HepG2 (cell line): Measurements from ENCODE around the gene DIAPH3. TPM values are rescaled to one million over a fixed set of nuclear protein-coding genes. Genes with fewer than 3 reads are reported as not detected.

ENCODE experiments used
- ATAC-seq: fragments of 200-7000 bp; cut with Tn5 transposase; 3 replicates; pipeline ENCODE4 v1.9.1; 2020; ENCODE audit warnings: mild to moderate bottlenecking, moderate library complexity
- BruUV-seq: library from RNA; stranded (reverse); fragments of 400-500 nt; replicated peaks from 2 replicates; lab custom pipeline; 2021; lab: Mats Ljungman, UMichigan
- CTCF ChIA-PET: fragments of 300-600 bp; formaldehyde crosslinking; extraction: SDS; loops from one replicate; lab custom pipeline; 2021; ENCODE audit warnings: low total read pairs, inconsistent platforms, low intra/inter-chr PET ratio; lab: Yijun Ruan, JAX
- POLR2A ChIA-PET: fragments of 350-600 bp; sonication (Branson Sonifier 250); formaldehyde crosslinking; loops from one replicate; lab custom pipeline; 2020; ENCODE audit warnings: antibody characterized with exemption, inconsistent platforms; lab: Yijun Ruan, JAX
- DNase-seq: peaks from one replicate; pipeline ENCODE4 v3.0.0-alpha.2; 2015; ENCODE audit warnings: low spot score
- FAIRE-seq: peaks from 3 replicates; lab custom pipeline; 2011; peaks lifted over from hg19 to GRCh38; lab: Jason Lieb, UNC
- H2AFZ ChIP-seq: one replicate; pipeline ENCODE4 v1.6.1; 2011; ENCODE audit warnings: low read length, inconsistent platforms
- H3K27ac ChIP-seq: fragments of 300-600 bp; 3 replicates; pipeline ENCODE4 v1.8.0; 2011; ENCODE audit warnings: mixed run types, mild to moderate bottlenecking, mixed read lengths, low read length, inconsistent platforms; ENCODE audit not compliant: insufficient read depth; ENCODE audit errors: extremely low read length
- H3K27me3 ChIP-seq, 2 experiments: fragments of 200-600 bp in 1 of 2; 2 replicates in 1 of 2; 3 replicates in 1 of 2; pipeline versions ENCODE4 v1.6.0 to v1.8.0; 2011; ENCODE audit warnings: low read length in 2 of 2, mild to moderate bottlenecking in 2 of 2, moderate library complexity in 2 of 2, inconsistent platforms in 1 of 2; ENCODE audit not compliant: insufficient read depth in 2 of 2, control insufficient read depth in 1 of 2
- H3K36me3 ChIP-seq, 2 experiments: fragments of 200-600 bp in 1 of 2; replicated peaks in 1 of 2; 2 replicates in 1 of 2; 3 replicates in 1 of 2; pipeline versions ENCODE4 v1.5.1 to v1.8.0; 2011; ENCODE audit warnings: low read length in 2 of 2, inconsistent platforms in 1 of 2; ENCODE audit not compliant: insufficient read depth in 2 of 2, control insufficient read depth in 1 of 2
- H3K4me1 ChIP-seq: 2 replicates; pipeline ENCODE4 v1.5.1; 2012; ENCODE audit warnings: low read length, inconsistent platforms; ENCODE audit not compliant: insufficient read depth
- H3K4me2 ChIP-seq: 2 replicates; pipeline ENCODE4 v1.6.0; 2011; ENCODE audit warnings: low read depth, low read length, inconsistent platforms
- H3K4me3 ChIP-seq, 3 experiments: fragments of 200-600 bp in 1 of 3; sonication (generic), shearing (Covaris generic) in 1 of 3; replicated peaks in 1 of 3; 2 replicates each; pipeline ENCODE4 v1.5.1; 2011 to 2016; ENCODE audit warnings: low read length in 3 of 3, inconsistent platforms in 2 of 3, low read depth in 2 of 3, mild to moderate bottlenecking in 2 of 3, control low read depth in 1 of 3, mixed read lengths in 1 of 3; ENCODE audit not compliant: insufficient read depth in 1 of 3
- H3K79me2 ChIP-seq: one replicate; pipeline ENCODE4 v1.6.1; 2011; ENCODE audit warnings: low read length, inconsistent platforms; ENCODE audit not compliant: insufficient read depth
- H3K9ac ChIP-seq: 2 replicates; pipeline ENCODE4 v1.6.0; 2011; ENCODE audit warnings: mild to moderate bottlenecking, low read depth, low read length, inconsistent platforms; ENCODE audit not compliant: insufficient read depth
- H3K9me3 ChIP-seq: 2 replicates; pipeline ENCODE4 v1.5.1; 2012; ENCODE audit warnings: mild to moderate bottlenecking, low read length
- H4K20me1 ChIP-seq: 2 replicates; pipeline ENCODE4 v1.6.0; 2011; ENCODE audit warnings: inconsistent platforms, mild to moderate bottlenecking, low read length, moderate library complexity; ENCODE audit not compliant: insufficient read depth
- BRD4 ChIP-seq: sonication (generic); formaldehyde crosslinking; IDR thresholded peaks from 2 replicates; pipeline ENCODE4 v1.4.0; 2020; ENCODE audit warnings: missing genetic modification reagents
- FOXM1 ChIP-seq: sonication (generic); formaldehyde crosslinking; IDR thresholded peaks from 2 replicates; pipeline ENCODE4 v1.5.0; 2020; ENCODE audit warnings: missing genetic modification reagents
- HNRNPL ChIP-seq: fragments of 200-400 bp; formaldehyde crosslinking; IDR thresholded peaks from 2 replicates; pipeline ENCODE4 v1.6.1; 2017; ENCODE audit warnings: mild to moderate bottlenecking, low read depth, low read length
- NBN ChIP-seq: fragments of 450-650 bp; conservative IDR thresholded peaks from 2 replicates; pipeline ENCODE4 v1.6.1; 2017
- RARA ChIP-seq: IDR thresholded peaks from 2 replicates; pipeline ENCODE4 v1.6.1; 2016; ENCODE audit warnings: missing genetic modification reagents, missing compliant biosample characterization
- SAFB2 ChIP-seq: sonication (generic); formaldehyde crosslinking; IDR thresholded peaks from 2 replicates; pipeline ENCODE4 v1.5.1; 2020; ENCODE audit warnings: missing genetic modification reagents, low read depth, mild to moderate bottlenecking, borderline replicate concordance
- TAF1 ChIP-seq: sonication (generic); formaldehyde crosslinking; IDR thresholded peaks from 2 replicates; pipeline ENCODE4 v1.4.0; 2020; ENCODE audit warnings: missing genetic modification reagents
- ZBTB21 ChIP-seq: sonication (generic); formaldehyde crosslinking; IDR thresholded peaks from 2 replicates; pipeline ENCODE4 v1.4.0; 2020; ENCODE audit warnings: missing genetic modification reagents
- ZNF253 ChIP-seq: sonication (generic); formaldehyde crosslinking; IDR thresholded peaks from 2 replicates; pipeline ENCODE4 v1.8.0; 2022; ENCODE audit warnings: mild to moderate bottlenecking, missing genetic modification reagents, borderline replicate concordance
- ZNF44 ChIP-seq: sonication (generic); formaldehyde crosslinking; IDR thresholded peaks from 2 replicates; pipeline ENCODE4 v1.5.1; 2020; ENCODE audit warnings: mild to moderate bottlenecking, missing genetic modification reagents
- ZNF720 ChIP-seq: sonication (generic); formaldehyde crosslinking; IDR thresholded peaks from 2 replicates; pipeline ENCODE4 v1.4.0; 2020; ENCODE audit warnings: missing genetic modification reagents
- WGBS: methylation state at CpG from one replicate; pipeline ENCODE4 v1.1.6; 2017; ENCODE audit warnings: low lambda C conversion rate; 5-methylcytosine and 5-hydroxymethylcytosine counted together
- in situ Hi-C: cut with HindIII; loops from 2 replicates; pipeline ENCODE4 v1.10.0; 2017; ENCODE audit warnings: low pct_unique_long_range_greater_than_20kb; ENCODE audit not compliant: extremely low pct_ligation_motif_present
- intact Hi-C: fragments of 100-400 bp; cut with micrococcal nuclease; formaldehyde crosslinking; loops from one replicate; pipeline ENCODE4 v1.10.0; 2022; ENCODE audit not compliant: unreplicated experiment
- polyA plus RNA-seq, 8 experiments: library from polyadenylated mRNA; depleted of rRNA in 3 of 8; stranded (reverse) in 7 of 8; unstranded in 1 of 8; fragments of >200 nt; fragmentation: Illumina TruSeq in 4 of 8; extraction: Trizol in 4 of 8; gene quantifications; 2 replicates each; pipeline versions ENCODE4 v1.2.1 to v1.2.3, GENCODE V29; 2011 to 2016; ENCODE audit warnings: low read depth in 4 of 8, missing spikeins in 1 of 8, mixed read lengths in 1 of 8; ENCODE audit not compliant: insufficient read depth in 1 of 8
- total RNA-seq, 5 experiments: library from RNA; depleted of rRNA; stranded (reverse); fragments of >200 nt; fragmentation: Illumina TruSeq; extraction: Trizol; gene quantifications; 2 replicates each; pipeline ENCODE4 v1.2.3, GENCODE V29; 2016; ENCODE audit warnings: low read depth in 1 of 5
- TF ChIP-seq, protein P1 (sequence below): sonication (generic); formaldehyde crosslinking; IDR thresholded peaks from 2 replicates; pipeline ENCODE4 v1.4.0; 2020; ENCODE audit warnings: mild to moderate bottlenecking, missing genetic modification reagents
- TF ChIP-seq, protein P2 (sequence below): sonication (generic); formaldehyde crosslinking; IDR thresholded peaks from 2 replicates; pipeline ENCODE4 v1.4.0; 2020; ENCODE audit warnings: mild to moderate bottlenecking, missing genetic modification reagents

DIAPH3 gene
- total and polyA plus RNA-seq, 2 of the 13 experiments (the other 11 are each of a cell fraction or from before 2014, with no cell fraction given): 4.0 to 9.3 TPM

- Histone ChIP-seq H3K4me2 (no peak overlapping the region), H3K27ac (no peak overlapping the region), H3K9me3 (no peaks in the 10 kb centered on the region), H3K36me3 (no peaks in the 10 kb centered on the region; a peak in 1 of 5 replicates), H2AFZ (no peak overlapping the region), H3K79me2 (peaks cover 22% of the 10 kb centered on the region), H4K20me1 (no peaks in the 10 kb centered on the region), H3K9ac (no peak overlapping the region), H3K4me1 (no peaks in the 10 kb centered on the region), H3K27me3 (no peaks in the 10 kb centered on the region), H3K4me3 (no peak overlapping the region)
- DNase-seq (no peak), FAIRE-seq (no peak), ATAC-seq (no peak)
- in situ Hi-C loops (no loop called here), intact Hi-C loops (no loop called here)
- POLR2A ChIA-PET: no interaction called here
- TF ChIP-seq SAFB2 (CRISPR knock-in tag) (no peak), TAF1 (CRISPR knock-in tag) (no peak), FOXM1 (CRISPR knock-in tag) (no peak), BRD4 (no peak), HNRNPL (no peak), ZNF720 (CRISPR knock-in tag) (no peak), NBN (no peak), ZNF253 (no peak), ZNF44 (CRISPR knock-in tag) (no peak), ZBTB21 (CRISPR knock-in tag) (no peak), RARA (no peak)
- TF ChIP-seq, protein P1, sequence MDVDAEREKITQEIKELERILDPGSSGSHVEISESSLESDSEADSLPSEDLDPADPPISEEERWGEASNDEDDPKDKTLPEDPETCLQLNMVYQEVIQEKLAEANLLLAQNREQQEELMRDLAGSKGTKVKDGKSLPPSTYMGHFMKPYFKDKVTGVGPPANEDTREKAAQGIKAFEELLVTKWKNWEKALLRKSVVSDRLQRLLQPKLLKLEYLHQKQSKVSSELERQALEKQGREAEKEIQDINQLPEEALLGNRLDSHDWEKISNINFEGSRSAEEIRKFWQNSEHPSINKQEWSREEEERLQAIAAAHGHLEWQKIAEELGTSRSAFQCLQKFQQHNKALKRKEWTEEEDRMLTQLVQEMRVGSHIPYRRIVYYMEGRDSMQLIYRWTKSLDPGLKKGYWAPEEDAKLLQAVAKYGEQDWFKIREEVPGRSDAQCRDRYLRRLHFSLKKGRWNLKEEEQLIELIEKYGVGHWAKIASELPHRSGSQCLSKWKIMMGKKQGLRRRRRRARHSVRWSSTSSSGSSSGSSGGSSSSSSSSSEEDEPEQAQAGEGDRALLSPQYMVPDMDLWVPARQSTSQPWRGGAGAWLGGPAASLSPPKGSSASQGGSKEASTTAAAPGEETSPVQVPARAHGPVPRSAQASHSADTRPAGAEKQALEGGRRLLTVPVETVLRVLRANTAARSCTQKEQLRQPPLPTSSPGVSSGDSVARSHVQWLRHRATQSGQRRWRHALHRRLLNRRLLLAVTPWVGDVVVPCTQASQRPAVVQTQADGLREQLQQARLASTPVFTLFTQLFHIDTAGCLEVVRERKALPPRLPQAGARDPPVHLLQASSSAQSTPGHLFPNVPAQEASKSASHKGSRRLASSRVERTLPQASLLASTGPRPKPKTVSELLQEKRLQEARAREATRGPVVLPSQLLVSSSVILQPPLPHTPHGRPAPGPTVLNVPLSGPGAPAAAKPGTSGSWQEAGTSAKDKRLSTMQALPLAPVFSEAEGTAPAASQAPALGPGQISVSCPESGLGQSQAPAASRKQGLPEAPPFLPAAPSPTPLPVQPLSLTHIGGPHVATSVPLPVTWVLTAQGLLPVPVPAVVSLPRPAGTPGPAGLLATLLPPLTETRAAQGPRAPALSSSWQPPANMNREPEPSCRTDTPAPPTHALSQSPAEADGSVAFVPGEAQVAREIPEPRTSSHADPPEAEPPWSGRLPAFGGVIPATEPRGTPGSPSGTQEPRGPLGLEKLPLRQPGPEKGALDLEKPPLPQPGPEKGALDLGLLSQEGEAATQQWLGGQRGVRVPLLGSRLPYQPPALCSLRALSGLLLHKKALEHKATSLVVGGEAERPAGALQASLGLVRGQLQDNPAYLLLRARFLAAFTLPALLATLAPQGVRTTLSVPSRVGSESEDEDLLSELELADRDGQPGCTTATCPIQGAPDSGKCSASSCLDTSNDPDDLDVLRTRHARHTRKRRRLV (CRISPR knock-in tag): no peak
- TF ChIP-seq, protein P2, sequence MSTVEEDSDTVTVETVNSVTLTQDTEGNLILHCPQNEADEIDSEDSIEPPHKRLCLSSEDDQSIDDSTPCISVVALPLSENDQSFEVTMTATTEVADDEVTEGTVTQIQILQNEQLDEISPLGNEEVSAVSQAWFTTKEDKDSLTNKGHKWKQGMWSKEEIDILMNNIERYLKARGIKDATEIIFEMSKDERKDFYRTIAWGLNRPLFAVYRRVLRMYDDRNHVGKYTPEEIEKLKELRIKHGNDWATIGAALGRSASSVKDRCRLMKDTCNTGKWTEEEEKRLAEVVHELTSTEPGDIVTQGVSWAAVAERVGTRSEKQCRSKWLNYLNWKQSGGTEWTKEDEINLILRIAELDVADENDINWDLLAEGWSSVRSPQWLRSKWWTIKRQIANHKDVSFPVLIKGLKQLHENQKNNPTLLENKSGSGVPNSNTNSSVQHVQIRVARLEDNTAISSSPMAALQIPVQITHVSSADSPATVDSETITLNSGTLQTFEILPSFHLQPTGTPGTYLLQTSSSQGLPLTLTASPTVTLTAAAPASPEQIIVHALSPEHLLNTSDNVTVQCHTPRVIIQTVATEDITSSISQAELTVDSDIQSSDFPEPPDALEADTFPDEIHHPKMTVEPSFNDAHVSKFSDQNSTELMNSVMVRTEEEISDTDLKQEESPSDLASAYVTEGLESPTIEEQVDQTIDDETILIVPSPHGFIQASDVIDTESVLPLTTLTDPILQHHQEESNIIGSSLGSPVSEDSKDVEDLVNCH (CRISPR knock-in tag): no peak
- CTCF ChIA-PET: no interaction called here
- 88% methylated on average over 3 of the region's 3 CpGs for WGBS
- BruUV-seq: no TSS peak
These were observed 20.0 kb downstream of the DIAPH3 start for GRCh38 chr13:60143775-60144174.
